ENCODE data around the gene SLC35B3.

DNA sequence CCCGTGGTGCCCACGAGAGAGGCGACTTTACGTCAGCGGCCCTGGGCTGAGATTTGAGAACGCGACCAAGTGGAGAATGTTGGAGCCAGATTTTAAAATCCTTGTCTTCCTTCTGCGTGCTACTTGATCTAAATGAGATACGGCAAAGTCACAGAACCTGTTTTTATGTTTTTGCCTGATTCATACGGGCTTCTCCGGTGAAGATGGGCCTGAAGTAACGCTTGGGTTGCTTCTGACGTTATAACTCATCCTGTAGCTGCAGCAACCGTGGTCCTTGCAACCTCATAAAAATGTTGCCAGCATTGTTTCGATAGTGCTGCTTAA lies 462 bp upstream of the SLC35B3 start:
- TF ChIP-seq CTCF (IDR thresholded peaks at IDR 0.05) (no peak), POLR2AphosphoS5 (IDR thresholded peaks at IDR 0.05) (no peak), EP300 (IDR thresholded peaks at IDR 0.05) (peak; percentile 17)

Measured in suprapubic skin (tissue), 4 donors.